HPDE6-E6E7 (cell line): Measurements from ENCODE around the gene PDE6A.

Experiments
- DNase-seq: peaks from one replicate; pipeline ENCODE4 v3.0.0; 2011; ENCODE audit warnings: missing footprints; ENCODE audit errors: extremely low spot score

PDE6A gene

GRCh38 chr5:149930749-149931574, 13.6 kb downstream of the PDE6A start:
- DNase-seq: no peak

- no peak for DNase-seq
Measured at GRCh38 chr5:149930043-149930748, 14.4 kb downstream of the PDE6A start.

- no peak for DNase-seq
Measured at GRCh38 chr5:149924486-149924885, 20.1 kb downstream of the PDE6A start.

- DNase-seq: no peak
Measured at GRCh38 chr5:149922950-149923349, 21.6 kb downstream of the PDE6A start.

- no peak for DNase-seq
Measured at GRCh38 chr5:149921597-149921996, 23.0 kb downstream of the PDE6A start.

GRCh38 chr5:149917073-149917676, 27.4 kb downstream of the PDE6A start:
- DNase-seq: no peak

GRCh38 chr5:149916334-149917072, 28.1 kb downstream of the PDE6A start:
- DNase-seq: no peak

GRCh38 chr5:149915392-149916260, 29.0 kb downstream of the PDE6A start:
- peak; percentile 70 for DNase-seq

GRCh38 chr5:149913436-149914419, 30.9 kb downstream of the PDE6A start:
- DNase-seq: no peak

- no peak for DNase-seq
Measured at GRCh38 chr5:149912226-149912871, 32.2 kb downstream of the PDE6A start.

- DNase-seq: no peak
Measured at GRCh38 chr5:149911031-149911430, 33.6 kb downstream of the PDE6A start.

GRCh38 chr5:149907828-149908227, 36.8 kb downstream of the PDE6A start:
- no peak for DNase-seq

- no peak for DNase-seq
Measured at GRCh38 chr5:149904977-149905376, 39.6 kb downstream of the PDE6A start.

- no peak for DNase-seq
Measured at GRCh38 chr5:149904293-149904886, 40.2 kb downstream of the PDE6A start.

- DNase-seq: no peak
Measured at GRCh38 chr5:149903404-149903803, 41.2 kb downstream of the PDE6A start.

- DNase-seq: no peak
Measured at GRCh38 chr5:149902177-149902576, 42.4 kb downstream of the PDE6A start.

GRCh38 chr5:149901511-149901910, 43.1 kb downstream of the PDE6A start:
- DNase-seq: no peak

- no peak for DNase-seq
Measured at GRCh38 chr5:149900390-149900789, 44.2 kb downstream of the PDE6A start.

GRCh38 chr5:149898811-149899210, 45.8 kb downstream of the PDE6A start:
- no peak for DNase-seq
